Uterus (tissue), 2 donors: ENCODE measurements around the gene SCGB1D1.

Source experiments
- POLR2A ChIP-seq, 2 donors: fragments of 450-650 bp; IDR thresholded peaks; one replicate each; pipeline ENCODE4 v1.6.1; 2016; ENCODE audit warnings: antibody characterized with exemption in 2 of 2, mild to moderate bottlenecking in 1 of 2, moderate library complexity in 1 of 2
- TF ChIP-seq, protein P1 (sequence below), 4 experiments: fragments of 200-600 bp in 2 of 4; fragments of 450-650 bp in 2 of 4; sonication (generic) in 2 of 4; IDR thresholded peaks; one replicate each; pipeline ENCODE4 v1.5.1; 2016 to 2019; ENCODE audit warnings: antibody characterized with exemption in 4 of 4, mild to moderate bottlenecking in 2 of 4, moderate library complexity in 1 of 4

DNA sequence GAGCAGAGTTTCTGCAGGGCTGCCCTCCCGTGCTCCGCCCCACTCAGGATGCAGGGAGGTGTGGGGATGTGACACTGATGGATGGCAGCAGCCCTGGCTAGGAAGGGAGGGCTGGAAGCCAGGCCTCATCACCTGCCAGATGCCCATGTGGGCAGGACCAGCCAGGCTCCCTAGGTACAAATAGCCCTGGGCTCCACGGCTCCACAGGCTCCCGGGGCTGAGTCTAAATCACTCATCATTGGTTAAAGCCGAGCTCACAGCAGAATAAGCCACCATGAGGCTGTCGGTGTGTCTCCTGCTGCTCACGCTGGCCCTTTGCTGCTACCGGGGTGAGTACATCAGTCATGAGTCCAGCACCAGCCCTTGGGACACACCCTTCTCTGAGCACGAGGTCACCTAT lies at the start of gene SCGB1D1:
- TF ChIP-seq, protein P1, sequence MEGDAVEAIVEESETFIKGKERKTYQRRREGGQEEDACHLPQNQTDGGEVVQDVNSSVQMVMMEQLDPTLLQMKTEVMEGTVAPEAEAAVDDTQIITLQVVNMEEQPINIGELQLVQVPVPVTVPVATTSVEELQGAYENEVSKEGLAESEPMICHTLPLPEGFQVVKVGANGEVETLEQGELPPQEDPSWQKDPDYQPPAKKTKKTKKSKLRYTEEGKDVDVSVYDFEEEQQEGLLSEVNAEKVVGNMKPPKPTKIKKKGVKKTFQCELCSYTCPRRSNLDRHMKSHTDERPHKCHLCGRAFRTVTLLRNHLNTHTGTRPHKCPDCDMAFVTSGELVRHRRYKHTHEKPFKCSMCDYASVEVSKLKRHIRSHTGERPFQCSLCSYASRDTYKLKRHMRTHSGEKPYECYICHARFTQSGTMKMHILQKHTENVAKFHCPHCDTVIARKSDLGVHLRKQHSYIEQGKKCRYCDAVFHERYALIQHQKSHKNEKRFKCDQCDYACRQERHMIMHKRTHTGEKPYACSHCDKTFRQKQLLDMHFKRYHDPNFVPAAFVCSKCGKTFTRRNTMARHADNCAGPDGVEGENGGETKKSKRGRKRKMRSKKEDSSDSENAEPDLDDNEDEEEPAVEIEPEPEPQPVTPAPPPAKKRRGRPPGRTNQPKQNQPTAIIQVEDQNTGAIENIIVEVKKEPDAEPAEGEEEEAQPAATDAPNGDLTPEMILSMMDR (IDR thresholded peaks at IDR 0.05): no peak
- no peak for TF ChIP-seq POLR2A (IDR thresholded peaks at IDR 0.05)
